Chondrocyte (in vitro differentiated cells): ENCODE results near the gene DNAAF8. TPM values are rescaled to one million over a fixed set of nuclear protein-coding genes. Genes with fewer than 3 reads are reported as not detected.
"Not testable (repeated sequence)": the region's sequence is repeated elsewhere in the genome, so short reads cannot be mapped to it uniquely, and the experiment has no call there.

ENCODE experiments used
- DNase-seq: peaks from one replicate; pipeline ENCODE4 v3.0.0; 2021; ENCODE audit warnings: mixed read lengths, low spot score
- H3K27ac Mint-ChIP-seq: one replicate; pipeline ENCODE4 v1.8.0; 2021; ENCODE audit warnings: mild to moderate bottlenecking, moderate library complexity, mixed read lengths; ENCODE audit not compliant: unreplicated experiment
- H3K27me3 Mint-ChIP-seq: 2 replicates; pipeline ENCODE4 v1.8.0; 2021; ENCODE audit warnings: low read depth, mixed read lengths
- H3K36me3 Mint-ChIP-seq: 2 replicates; pipeline ENCODE4 v1.8.0; 2021; ENCODE audit warnings: low read depth, mixed read lengths
- H3K4me1 Mint-ChIP-seq: 2 replicates; pipeline ENCODE4 v1.8.0; 2021; ENCODE audit warnings: low read depth, mild to moderate bottlenecking, mixed read lengths
- H3K4me3 Mint-ChIP-seq: one replicate; pipeline ENCODE4 v1.8.0; 2021; ENCODE audit warnings: mild to moderate bottlenecking, moderate library complexity, mixed read lengths; ENCODE audit not compliant: unreplicated experiment
- H3K9me3 Mint-ChIP-seq: 2 replicates; pipeline ENCODE4 v1.8.0; 2021; ENCODE audit warnings: low read depth, mixed read lengths
- total RNA-seq: library from RNA; stranded (reverse); gene quantifications from 3 replicates; pipeline ENCODE4 v1.2.1, GENCODE V29; 2021
- TF ChIP-seq, protein P1 (sequence below): fragments of 200-600 bp; sonication (generic); IDR thresholded peaks from 2 replicates; pipeline ENCODE4 v1.5.0; 2021; ENCODE audit warnings: antibody characterized with exemption, mild to moderate bottlenecking, moderate library complexity

DNAAF8 gene
- total RNA-seq, 1 donor from 2014 or later = 2.2 TPM

DNA sequence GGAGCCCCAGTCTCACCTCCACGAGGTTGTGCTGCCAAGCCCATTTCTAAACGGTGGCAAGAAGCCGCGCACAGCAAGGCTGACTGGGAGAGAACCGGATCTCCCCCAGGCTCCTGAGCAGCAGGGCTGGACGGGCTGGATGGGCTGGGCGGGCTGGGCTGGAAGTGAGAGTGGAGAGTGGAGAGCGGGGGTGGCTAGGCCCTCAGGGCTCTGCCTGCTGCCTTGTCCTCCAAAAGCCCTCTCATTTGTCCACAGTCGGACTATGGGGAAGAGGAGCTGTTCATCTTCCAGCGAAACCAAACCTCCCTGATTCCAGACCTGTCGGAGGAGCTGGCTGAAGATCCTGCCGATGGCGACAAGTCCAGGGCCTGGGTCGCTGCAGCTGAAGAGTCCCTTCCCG, 3.2 kb downstream of the DNAAF8 start:
- no peak overlapping the region for H3K27ac Mint-ChIP-seq
- H3K27me3 Mint-ChIP-seq = no peaks in the 10 kb centered on the region
- no peaks in the 10 kb centered on the region for H3K9me3 Mint-ChIP-seq
- no peak overlapping the region for H3K4me3 Mint-ChIP-seq
- no peaks in the 10 kb centered on the region for H3K36me3 Mint-ChIP-seq
- peaks cover 15% of the 10 kb centered on the region for H3K4me1 Mint-ChIP-seq
- TF ChIP-seq, protein P1, sequence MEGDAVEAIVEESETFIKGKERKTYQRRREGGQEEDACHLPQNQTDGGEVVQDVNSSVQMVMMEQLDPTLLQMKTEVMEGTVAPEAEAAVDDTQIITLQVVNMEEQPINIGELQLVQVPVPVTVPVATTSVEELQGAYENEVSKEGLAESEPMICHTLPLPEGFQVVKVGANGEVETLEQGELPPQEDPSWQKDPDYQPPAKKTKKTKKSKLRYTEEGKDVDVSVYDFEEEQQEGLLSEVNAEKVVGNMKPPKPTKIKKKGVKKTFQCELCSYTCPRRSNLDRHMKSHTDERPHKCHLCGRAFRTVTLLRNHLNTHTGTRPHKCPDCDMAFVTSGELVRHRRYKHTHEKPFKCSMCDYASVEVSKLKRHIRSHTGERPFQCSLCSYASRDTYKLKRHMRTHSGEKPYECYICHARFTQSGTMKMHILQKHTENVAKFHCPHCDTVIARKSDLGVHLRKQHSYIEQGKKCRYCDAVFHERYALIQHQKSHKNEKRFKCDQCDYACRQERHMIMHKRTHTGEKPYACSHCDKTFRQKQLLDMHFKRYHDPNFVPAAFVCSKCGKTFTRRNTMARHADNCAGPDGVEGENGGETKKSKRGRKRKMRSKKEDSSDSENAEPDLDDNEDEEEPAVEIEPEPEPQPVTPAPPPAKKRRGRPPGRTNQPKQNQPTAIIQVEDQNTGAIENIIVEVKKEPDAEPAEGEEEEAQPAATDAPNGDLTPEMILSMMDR = no peak
- no peak for DNase-seq

DNA sequence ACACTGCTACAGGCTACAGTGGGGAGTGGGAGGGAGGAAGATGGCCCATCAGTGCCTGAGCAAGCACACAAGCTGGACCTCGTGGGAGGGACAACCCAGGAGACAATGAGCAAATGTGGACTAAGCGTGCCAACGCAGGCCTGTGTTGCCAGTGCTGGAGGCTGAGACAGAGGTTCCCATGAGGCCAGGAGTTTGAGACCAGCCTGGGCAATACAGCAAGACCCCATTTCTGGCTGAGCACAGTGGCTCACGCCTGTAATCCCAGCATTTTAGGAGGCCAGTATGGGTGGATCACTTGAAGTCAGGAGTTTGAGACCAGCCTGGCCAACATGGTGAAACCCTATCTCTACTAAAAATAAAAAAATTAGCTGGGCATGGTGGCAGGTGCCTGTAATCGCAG, 4.0 kb downstream of the DNAAF8 start:
- not testable (repeated sequence) for H3K27ac Mint-ChIP-seq, H3K4me1 Mint-ChIP-seq, H3K36me3 Mint-ChIP-seq

GRCh38 chr16:4743226-4743878, 9.0 kb downstream of the DNAAF8 start:
- Mint-ChIP-seq H3K27me3 (no peaks in the 10 kb centered on the region), H3K27ac (no peak overlapping the region), H3K9me3 (no peaks in the 10 kb centered on the region), H3K4me1 (no peaks in the 10 kb centered on the region), H3K4me3 (no peak overlapping the region), H3K36me3 (no peaks in the 10 kb centered on the region)
- no peak for DNase-seq
- TF ChIP-seq, protein P1 = no peak

More for the DNA sequence above, 4.0 kb downstream of the DNAAF8 start:
- H3K4me3 Mint-ChIP-seq, DNase-seq, H3K27me3 Mint-ChIP-seq, H3K9me3 Mint-ChIP-seq: not testable (repeated sequence)

- H3K36me3 Mint-ChIP-seq = no peaks in the 10 kb centered on the region
- TF ChIP-seq, protein P1 = no peak
- DNase-seq = no peak
- H3K9me3 Mint-ChIP-seq = no peaks in the 10 kb centered on the region
- no peak overlapping the region for H3K4me3 Mint-ChIP-seq
- no peaks in the 10 kb centered on the region for H3K27me3 Mint-ChIP-seq
- no peak overlapping the region for H3K27ac Mint-ChIP-seq
- H3K4me1 Mint-ChIP-seq = no peaks in the 10 kb centered on the region
Observed at GRCh38 chr16:4744555-4745273, 10.4 kb downstream of the DNAAF8 start.

DNA sequence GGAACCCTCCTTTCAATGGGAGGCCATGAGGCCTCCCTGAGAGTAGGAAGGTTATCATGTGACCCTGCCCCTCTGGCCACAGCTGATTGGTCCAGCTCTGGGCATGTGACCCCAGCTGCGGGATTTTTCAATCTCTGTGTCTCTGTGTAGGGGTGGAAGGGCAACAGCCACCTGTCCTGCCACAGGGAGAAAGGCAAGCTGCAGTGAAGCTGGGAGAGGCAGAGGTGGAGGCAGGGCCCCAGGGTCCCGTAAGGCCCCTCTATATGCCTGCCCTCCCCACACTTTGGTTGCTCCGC, 10.9 kb downstream of the DNAAF8 start:
- Mint-ChIP-seq H3K27ac (no peak overlapping the region), H3K9me3 (no peaks in the 10 kb centered on the region), H3K27me3 (no peaks in the 10 kb centered on the region), H3K4me3 (no peak overlapping the region), H3K36me3 (no peaks in the 10 kb centered on the region), H3K4me1 (no peaks in the 10 kb centered on the region)
- TF ChIP-seq, protein P1 = no peak
- no peak for DNase-seq

DNA sequence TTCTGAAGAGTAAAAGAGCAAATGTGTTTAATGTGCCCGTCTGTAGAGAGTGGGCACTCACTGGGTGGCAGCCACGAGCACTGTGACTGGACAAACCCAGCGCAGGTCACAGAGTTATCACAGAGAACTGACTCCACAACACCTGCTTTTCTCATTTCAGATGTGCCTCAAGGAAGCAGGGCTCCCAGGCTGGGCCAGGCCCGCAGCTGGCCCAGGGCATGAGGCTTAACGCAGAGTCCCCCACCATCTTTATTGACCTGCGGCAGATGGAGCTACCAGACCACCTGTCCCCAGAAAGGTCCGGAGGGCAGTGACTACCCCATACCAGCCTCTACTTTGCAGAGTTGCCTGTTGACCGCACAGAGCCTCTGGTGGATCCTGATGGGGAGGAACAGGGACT, 11.9 kb downstream of the DNAAF8 start:
- H3K36me3 Mint-ChIP-seq = peaks cover 2% of the 10 kb centered on the region
- no peak for DNase-seq
- H3K9me3 Mint-ChIP-seq = no peaks in the 10 kb centered on the region
- H3K27me3 Mint-ChIP-seq = no peaks in the 10 kb centered on the region
- no peaks in the 10 kb centered on the region for H3K4me1 Mint-ChIP-seq
- TF ChIP-seq, protein P1 = no peak
- H3K27ac Mint-ChIP-seq = no peak overlapping the region
- H3K4me3 Mint-ChIP-seq = no peak overlapping the region
